ENCODE measurements around the gene PLXNA2.

DNA sequence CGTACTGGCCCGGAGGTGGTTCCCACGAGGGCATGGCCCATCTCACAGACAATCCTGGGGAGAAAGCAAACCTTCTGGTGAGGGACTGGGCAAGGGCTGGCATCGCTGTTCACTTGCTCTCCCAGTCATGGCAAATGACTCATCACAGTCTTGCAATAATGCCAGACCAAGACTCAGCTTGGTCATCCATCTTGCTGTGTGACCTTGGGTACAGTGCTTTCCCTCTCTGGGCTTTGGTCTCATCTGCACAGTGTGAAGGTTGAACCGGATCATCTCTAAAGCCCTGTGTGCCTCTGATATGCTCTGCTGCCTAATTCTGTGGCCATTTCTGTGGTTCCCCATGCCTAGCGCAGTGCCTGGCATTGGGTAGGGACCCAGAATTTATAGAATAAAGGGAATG is 189.7 kb downstream of the PLXNA2 start:
- TF ChIP-seq, protein P1, sequence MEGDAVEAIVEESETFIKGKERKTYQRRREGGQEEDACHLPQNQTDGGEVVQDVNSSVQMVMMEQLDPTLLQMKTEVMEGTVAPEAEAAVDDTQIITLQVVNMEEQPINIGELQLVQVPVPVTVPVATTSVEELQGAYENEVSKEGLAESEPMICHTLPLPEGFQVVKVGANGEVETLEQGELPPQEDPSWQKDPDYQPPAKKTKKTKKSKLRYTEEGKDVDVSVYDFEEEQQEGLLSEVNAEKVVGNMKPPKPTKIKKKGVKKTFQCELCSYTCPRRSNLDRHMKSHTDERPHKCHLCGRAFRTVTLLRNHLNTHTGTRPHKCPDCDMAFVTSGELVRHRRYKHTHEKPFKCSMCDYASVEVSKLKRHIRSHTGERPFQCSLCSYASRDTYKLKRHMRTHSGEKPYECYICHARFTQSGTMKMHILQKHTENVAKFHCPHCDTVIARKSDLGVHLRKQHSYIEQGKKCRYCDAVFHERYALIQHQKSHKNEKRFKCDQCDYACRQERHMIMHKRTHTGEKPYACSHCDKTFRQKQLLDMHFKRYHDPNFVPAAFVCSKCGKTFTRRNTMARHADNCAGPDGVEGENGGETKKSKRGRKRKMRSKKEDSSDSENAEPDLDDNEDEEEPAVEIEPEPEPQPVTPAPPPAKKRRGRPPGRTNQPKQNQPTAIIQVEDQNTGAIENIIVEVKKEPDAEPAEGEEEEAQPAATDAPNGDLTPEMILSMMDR (IDR thresholded peaks at IDR 0.05), result no peak
- TF ChIP-seq POLR2A (IDR thresholded peaks at IDR 0.05), result no peak
